CD4-positive, alpha-beta T cell treated with Interleukin-1 beta for 1 hour (primary cell): Measurements from ENCODE around the gene LGALS4.
"Not testable (repeated sequence)": the region's sequence is repeated elsewhere in the genome, so short reads cannot be mapped to it uniquely, and the experiment has no call there.

ENCODE experiments used
- DNase-seq, 2 donors: peaks; one replicate each; pipeline ENCODE4 v3.0.0-alpha.2; 2020 to 2022

LGALS4 gene

DNA sequence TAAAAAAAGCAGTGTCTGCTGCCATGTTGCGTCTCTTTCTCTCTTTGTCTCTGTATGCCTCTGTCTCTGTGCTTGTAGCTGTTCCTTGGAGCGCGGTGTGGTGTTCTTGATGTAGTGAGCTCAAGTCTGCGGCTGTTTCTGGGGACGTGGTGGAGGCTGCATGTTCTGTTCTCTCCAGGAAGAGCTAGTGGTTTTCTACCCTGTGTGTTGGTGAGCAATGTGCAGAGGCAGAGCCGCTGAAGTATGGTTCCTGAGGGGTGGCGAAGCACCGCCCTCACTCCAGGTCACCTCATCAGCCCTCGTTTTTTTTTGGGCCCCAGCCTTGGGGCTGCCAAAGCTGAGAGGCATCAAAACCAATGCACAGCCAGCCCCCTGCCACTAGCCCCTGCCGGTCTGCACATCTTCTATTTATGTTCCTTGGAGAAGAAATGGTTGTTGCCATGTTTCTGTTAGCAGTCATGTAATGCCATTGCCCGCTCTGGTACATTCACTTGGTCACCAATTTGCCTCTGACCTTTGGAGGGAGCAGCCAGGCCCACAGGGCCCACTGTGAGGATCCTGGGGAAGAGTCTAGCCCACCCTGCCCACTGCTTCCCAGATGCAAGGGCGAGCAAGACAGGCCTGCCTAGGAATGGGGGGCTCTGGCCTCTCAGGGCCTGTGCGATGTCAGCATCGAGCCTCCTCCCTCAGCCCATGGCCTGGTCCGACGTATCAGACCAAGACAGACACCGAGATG lies 29.9 kb upstream of the LGALS4 start:
- DNase-seq = peak; percentile 71 to 73

DNA sequence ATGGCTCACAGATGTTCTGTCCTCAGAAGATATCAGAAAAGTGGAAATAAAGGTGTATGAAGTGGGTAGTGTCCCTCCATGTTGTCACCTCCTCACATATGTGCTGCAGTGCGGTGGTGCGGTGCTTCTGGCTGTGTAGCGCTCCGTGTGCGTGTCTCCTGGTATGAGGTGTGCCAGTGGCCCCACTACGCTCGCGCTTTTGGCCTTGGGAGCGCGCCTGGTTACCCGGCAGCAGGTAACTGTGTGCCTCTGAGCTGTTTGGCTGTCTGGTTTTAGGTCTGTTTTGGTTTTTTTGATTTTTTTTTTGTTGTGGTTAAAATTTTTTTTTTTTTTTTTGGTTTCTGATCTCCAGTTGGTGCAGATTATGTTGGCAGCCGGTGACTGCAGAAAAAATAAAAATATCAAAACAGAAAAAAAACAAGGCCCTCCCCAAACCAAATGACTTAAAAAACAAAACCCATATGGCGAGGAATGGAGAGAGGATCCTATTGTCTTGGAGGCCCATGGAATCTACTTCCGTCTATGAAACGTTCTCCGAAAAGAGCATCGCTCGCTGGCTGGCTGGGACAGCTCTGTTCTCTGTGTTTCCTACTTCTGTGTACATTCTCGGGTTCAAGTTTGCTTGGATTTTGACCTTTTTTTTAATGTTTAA lies 29.2 kb upstream of the LGALS4 start:
- DNase-seq = peak; percentile 70 to 76

DNA sequence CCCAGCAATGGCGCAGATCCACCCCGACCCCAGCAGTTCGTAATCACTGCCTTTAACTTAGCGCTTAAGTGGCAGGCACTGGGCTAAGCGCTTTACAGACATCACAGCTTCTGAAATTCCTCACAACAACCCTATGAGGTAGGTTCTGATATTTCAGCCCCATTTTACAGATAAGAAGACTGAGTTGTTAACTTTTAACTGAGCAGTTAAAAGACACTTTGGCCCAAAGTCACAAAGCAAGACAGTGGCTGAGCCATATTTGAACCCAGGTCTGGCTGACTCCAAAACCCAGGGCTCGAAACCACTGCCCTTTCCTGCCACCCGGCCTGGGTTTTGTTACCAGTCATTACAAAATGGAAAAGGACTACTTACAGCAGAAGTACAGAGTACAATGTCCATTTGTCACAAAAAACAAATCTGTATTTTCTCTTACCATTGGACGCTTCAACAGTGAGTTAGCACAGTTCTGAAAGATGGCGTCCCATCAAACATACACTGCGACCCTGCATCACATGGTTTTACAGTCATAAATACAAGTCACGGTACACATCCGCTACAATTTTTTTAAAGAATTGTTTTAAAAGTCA lies 28.5 kb upstream of the LGALS4 start:
- no peak for DNase-seq

DNA sequence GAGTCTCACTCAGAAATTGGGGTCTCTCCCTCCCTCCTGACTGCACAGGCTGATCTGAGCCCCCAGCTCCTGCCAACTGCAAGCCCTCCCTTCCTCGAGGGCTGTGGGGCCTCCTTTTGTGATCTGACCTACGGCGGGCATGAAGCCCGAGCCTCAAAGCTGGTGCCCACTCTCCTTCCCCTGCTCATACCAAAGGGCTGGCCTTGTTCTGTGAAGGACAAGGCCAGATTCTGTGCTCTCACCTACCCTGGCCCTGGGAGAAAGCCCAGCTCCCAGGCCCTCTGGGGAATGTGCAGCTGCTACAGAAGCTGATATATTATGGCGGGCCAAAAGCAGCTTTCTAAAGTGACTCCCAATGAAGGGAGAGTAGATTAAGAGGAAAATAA lies 27.8 kb upstream of the LGALS4 start:
- no peak for DNase-seq

DNA sequence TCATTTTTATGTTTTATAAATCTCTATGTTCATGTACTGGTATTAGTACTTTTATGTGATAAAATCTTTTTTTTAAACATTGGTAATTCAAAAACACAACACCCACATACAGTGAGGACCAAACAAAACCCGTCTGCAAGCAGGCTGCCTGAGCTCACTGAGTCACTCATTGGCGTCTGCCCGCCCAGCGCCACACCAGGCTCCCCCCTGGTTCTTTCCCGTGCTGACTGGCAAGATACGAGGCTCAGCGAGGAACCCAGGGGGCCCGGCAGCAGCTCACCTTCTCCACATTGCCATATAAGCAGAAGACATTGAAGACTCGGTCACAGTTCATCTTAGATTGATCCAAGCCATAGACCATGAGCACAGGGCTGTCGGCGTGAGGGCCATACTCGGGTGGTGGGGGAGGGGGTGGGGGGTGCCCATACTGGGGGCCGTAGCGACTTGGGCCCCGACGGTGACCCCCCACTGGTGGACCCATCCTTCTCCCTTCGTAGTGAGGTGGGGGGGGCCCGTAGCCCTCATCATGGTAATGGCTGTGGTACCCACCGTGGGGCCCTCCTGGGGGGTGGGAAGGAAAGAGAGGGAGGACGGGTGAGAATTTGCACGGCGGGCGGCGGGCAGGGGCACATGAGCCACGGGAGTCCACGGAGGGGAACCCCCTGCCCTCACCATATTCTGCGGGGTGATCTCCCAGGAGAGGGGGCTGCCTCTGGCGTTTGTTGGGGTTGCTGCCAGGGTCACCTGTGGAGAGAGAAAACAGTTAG lies 27.3 kb upstream of the LGALS4 start:
- DNase-seq = no peak

DNA sequence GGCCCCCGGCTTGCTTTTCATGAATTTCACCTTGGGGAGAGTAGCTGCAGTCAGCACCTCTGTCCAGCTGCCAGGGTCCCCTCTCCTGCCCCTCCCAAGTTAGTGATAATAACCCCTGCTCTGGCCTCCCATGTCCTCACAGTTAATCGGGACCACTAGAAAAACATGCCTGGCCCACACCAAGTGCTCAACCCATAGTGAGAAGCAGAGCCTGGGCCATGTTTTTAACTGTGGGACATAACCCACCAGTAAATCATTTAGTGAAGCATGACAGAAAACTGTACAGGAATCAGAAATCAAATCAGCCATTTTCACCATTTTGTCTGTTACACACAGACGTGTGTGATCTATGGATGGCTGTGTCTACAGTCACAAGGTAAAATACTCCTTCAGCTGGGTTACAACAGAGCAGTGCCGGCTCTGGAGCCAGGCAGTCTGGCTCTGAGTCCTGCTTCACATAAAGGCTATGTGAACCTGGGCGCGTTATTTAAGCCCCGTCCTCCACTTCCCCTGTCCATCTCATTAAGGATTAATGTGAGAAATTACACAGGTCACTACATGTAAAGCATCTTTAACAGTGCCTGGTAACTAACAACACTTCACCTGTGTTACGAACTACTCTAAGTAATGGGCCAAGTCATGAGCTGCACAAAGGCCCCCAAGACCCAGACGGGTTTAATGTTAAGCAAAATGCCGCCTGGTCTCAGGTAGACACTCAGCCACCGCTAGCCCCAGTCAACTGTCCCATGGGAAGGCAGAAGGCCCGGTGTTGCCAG lies 26.4 kb upstream of the LGALS4 start:
- no peak for DNase-seq

DNA sequence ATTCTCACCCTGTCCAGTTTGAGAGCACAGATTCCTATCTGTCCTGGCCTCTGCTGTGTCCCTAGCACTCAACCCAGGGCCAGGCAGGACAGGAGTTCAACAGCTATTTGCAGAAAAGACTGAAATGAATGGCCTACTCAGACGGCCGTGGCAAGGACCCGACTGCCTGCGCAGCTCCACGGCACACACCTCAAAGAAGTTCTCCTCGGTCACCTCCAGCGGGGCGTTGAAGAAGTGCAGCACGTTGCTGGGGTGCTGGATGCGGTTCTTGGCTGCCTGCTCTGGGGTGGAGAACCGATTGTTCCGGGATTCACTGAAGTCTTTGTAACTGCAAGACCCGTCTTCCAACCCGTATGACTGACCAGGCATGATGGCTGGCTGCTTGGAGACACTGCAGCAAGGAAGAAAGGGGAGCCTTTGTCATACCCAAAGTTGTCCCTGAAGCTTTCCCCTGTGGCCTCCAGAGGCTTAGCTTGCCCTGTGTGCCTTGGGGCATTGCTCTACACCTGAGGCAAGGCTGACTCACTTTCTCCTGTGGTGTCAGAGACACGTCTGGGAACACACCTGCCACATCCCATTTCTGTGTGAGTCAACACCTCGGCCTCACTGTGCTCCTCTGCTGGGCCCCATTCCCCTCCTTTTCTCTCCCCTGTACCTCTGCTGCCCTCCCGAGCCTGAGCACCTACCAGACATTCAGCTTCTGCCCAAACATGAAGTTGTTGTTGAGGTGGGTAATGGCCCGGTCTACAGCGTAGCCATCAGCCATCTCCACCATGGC lies 25.7 kb upstream of the LGALS4 start:
- no peak for DNase-seq

DNA sequence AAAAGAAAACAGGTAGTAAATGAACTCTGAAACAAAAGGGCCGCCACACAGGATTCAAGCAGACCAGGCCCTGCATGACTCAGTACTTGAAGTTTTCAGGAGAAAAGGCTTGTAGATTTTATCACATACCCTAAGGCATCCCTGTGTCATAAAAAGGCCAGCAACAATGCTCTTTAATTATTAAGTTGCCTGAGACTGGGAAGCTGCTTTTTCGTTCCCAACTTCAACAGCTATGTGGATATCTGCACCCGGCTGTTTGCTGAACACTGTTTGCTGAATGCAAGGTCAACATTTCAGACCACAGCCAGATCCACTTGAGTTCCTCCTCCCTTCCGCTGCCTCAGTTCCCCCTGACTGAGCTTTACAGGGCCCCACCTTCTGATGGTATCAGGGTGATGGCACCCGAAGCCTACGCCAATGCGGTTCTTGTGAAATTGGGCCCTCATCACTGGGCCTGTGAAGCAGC lies 24.9 kb upstream of the LGALS4 start:
- no peak for DNase-seq

DNA sequence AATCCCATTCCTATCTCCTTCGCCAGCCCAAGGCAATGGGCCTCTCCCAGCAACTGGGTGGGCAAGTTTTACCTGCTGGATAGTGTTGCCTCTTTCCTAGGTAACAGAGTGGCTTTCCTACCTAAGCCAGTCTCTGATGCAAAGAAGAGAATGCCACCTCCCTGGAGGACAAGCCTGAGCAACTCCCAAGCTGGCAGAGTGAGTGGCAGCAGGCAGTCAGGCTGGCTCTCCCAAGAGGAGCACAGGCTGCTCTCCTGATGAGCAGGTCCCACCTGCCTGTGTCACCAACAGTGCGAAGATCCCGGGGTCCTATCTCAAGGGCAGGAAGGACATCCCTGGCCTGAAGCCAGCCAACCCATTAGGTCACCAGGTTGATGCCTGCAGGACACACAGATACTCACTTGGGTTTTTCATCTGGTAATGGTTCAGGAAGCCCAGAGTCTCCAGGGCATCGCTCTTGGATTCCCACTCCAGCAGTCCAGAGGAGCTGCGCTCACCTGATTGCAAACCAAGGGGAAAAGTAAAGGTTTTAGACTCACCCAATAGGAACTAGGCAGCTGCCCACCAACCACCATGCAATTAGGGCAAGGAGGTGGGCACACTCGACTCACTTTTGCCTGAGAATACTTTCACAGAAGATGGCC lies 24.4 kb upstream of the LGALS4 start:
- no peak for DNase-seq

DNA sequence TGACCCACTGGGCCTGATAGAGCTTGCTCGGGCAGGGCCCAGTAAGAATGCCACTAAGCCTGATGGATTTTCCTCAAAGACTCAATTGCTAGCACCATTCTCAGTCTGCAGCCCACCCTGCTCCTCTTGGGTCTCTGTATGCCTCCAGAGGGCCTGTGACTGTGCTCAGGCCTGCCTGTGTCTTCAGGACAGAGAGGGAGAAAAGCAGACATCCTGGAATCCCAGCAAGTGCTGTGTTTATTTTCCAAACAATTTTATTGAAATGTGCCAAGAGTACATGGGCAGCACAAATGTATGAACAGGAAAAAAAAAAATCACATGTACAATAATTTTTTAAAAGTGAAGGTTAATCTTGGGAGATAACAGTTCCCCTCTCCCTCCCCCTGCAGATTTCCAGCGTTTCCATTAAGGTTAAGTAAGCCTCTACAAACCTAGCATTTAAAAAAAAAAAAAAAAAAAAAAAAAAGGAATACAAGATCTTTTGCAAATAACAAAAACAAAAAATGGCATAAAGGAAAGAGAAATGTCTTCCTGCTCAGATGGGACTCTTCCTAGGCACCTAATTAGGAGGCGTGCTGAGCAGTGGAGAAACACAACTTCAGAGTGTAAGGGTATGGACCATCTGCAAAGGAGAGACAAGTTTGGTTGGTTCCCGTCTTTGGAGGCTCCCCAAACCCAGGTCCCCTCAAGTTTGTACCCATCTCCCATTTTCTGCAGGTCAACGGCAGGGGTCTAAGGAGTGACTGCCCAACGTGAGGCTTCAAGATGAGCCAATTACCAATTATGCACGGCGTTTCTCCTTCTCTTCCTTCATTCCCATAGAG lies 23.6 kb upstream of the LGALS4 start:
- DNase-seq = no peak

DNA sequence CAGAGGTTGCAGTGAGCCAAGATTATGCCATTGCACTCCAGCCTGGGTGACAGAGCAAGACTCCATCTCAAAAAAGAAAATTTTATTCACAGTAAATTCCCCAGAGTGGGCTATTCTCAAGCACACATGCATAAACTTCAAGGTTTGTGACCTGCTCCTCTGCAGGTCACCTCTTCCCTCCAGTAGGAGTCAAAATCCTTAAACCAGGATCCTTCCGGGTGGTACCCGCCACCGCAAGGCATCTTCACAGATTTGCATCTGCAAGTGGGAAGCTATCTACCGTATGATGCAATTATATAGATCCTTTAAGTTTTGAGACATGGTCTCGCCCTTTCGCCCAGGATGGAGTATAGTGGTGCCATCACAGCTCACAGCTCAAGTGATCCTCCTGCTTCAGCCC lies 21.8 kb upstream of the LGALS4 start:
- DNase-seq = no peak

DNA sequence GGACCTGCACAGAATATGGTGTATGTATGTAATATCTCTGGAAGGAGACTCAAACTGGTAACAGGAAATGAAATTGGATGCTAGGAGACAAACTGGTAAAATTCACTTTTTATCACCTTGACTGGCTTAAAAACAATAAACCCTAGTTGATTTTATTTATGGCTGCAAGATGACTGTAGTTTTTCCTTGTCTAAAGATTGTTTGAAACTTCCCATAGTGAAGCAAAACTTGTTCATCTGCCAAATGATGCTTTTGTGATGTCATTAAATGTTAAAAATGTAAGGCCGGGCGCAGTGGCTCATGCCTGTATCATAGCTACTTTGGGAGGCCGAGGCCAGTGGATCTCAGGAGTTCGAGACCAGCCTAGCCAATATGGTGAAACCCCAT lies 21.4 kb upstream of the LGALS4 start:
- no peak for DNase-seq

DNA sequence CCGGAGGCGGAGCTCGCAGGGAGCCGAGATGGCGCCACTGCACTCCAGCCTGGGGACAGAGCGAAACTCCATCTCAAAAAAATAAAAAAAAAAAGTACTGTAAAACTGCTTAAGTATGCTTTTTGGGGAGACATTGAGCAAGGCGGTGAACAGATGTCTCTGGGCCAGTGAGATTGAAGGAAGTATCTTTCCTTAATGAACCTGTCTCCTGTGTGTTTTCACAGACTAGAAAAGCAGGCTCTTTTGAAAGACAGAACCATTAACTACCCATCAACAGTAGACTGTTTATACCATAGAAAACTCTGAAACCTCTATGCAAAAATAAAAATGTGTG lies 20.3 kb upstream of the LGALS4 start:
- no peak for DNase-seq

DNA sequence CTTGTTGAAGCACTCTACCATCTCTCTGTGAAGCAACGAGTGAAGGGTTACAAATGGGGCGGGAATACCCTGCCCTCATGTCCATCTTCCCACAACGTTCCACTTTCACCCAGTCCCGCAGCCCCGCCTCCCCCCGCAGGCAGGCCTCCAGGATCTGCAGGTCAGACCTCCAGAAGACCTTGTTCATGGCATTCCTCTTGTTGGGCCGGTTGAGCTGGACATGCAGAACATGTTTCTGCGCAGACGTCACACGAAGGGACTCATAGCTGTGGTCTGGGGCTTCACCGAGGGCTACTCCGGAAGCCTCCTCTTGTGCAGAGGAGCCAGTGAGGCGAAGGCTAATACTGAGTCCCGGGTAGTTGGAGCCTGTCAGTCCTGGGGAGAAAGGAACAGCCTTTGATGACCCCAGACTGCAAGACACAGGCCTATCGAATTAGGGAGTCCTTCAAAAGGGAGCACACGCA lies 18.4 kb upstream of the LGALS4 start:
- peak in 1 of 2 donors; percentile 43 for DNase-seq

DNA sequence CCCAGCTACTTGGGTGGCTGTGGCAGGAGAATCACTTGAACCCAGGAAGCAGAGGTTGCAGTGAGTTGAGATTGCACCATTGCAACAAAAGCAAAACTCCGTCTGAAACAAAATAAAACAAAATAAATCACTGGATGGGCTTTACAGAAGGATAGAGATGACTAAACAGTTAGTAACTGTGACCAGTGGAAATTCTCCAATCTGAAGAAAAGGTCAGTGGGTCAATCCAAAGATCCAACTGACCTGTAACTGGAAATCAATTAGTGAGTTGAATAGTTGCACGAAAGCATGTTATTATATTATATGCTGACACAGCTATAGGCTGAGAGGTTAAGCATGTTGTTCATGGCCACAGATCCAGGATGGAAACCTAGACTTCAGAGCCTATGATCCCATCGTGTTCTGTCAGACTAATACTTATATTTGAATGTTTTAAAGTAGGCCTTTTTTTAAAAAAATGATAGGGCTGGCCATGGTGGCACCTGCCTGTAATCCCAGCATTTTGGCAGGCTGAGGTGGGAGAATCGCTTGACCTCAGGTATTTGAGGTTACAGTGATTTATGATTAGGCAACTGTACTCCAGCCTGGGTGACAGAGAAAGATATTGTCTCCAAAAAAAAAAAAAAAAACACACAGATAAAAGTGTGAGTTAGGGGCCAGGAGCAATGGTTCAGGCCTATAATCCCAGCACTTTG lies 17.4 kb upstream of the LGALS4 start:
- no peak for DNase-seq

DNA sequence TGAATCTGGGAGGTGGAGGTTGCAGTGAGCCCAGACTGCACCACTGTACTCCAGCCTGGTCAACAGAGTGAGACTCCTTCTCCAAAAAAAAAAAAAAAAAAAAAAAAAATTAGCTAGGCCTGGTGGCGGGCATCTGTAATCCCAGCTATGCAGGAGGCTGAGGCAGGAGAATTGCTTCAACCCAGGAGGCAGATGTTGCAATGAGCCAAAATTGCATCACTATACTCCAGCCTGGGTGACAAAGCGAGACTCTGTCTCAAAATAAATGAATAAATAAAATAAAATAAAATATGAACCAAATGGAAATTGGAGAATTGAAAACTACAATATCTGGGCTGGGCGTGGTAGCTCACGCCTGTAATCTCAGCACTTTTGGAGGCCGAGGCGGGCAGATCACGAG lies 16.5 kb upstream of the LGALS4 start:
- peak in 1 of 2 donors; percentile 37 for DNase-seq

DNA sequence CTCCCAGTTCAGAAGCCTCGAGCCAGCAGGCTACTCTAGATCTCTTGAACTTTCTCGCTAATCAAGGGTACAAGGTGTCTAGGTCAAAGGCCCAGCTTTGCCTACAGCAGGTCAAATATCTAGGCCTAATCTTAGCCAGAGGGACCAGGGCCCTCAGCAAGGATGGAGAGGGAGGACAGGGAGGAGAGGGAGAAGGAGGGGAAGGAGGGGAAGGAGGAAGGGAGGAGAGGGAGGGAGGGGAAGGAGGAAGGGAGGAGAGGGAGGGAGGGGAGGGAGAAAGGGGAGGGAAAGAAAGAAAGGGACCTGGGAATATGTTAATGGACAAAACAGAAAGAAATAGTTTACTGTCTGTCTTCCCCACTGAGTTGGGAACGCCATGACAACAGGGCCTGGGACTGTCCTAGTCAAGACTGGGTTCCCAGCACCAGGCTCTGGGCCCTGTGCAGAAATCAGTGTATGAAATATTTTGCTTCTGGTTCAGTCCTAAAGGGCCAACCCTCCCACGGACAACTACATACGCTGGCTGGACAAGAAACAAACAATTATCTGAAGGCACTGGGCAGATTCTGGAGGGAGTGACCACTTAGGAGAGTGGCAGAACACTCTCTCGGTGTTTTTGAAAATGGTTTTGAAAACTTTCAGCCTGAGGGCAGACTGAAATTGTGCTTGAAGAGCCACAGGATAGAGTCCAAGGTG lies 14.3 kb upstream of the LGALS4 start:
- no peak for DNase-seq

DNA sequence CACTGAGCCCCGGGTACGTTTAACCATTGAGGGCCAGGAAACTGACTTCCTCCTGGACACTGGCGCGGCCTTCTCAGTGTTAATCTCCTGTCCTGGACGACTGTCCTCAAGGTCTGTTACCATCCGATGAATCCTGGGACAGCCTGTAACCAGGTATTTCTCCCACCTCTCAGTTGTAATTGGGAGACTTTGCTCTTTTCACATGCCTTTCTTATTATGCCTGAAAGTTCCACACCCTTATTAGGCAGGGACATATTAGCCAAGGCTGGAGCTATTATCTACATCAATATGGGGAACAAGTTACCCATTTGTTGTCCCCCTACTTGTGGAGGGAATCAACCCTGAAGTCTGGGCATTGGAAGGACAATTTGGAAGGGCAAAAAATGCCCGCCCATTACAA lies 13.2 kb upstream of the LGALS4 start:
- DNase-seq = not testable (repeated sequence)

DNA sequence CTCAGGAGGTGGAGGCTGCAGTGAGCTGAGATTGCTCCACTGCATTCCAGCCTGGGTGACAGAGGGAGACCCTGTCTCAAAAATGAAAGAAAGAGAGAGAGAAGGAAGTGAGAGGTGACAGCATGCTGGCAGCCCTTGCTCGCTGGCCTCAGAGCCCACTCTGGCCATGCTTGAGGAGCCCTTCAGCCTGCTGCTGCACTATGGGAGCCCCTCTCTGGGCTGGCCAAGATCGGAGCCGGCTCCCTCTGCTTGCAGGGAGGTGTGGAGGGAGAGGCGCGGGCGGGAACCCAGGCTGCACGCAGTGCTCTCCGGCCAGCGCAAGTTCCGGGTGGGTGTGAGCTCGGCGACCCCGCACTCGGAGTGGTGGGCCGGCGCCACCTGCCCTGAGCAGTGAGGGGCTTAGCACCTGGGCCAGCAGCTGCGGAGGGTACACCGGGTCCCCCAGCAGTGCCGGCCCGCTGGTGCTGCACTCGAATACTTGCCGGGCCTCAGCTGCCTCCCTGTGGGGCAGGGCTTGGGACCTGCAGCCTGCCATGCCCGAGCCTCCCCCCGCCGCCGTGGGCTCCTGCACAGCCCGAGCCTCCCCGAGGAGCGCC lies 8.6 kb upstream of the LGALS4 start:
- not testable (repeated sequence) for DNase-seq
